Prostate gland (tissue), 2 donors: ENCODE data around the gene CCDC30. TPM values are rescaled to one million over a fixed set of nuclear protein-coding genes. Genes with fewer than 3 reads are reported as not detected.
"Not testable (repeated sequence)": the region's sequence is repeated elsewhere in the genome, so short reads cannot be mapped to it uniquely, and the experiment has no call there.

Source experiments
- DNase-seq: peaks from one replicate; pipeline ENCODE4 v3.0.0-alpha.2; 2019; ENCODE audit warnings: low spot score
- H3K27ac ChIP-seq, 2 donors: fragments of 200-600 bp; sonication (generic); 2 replicates each; pipeline ENCODE4 v1.5.1; 2017 to 2019
- H3K27me3 ChIP-seq: fragments of 200-600 bp; sonication (generic); replicated peaks from 2 replicates; pipeline ENCODE4 v1.5.1; 2019; ENCODE audit not compliant: insufficient read depth
- H3K36me3 ChIP-seq, 2 donors: fragments of 200-600 bp; sonication (generic); 1 replicate in 1 of 2; 2 replicates in 1 of 2; pipeline versions ENCODE4 v1.5.1 to v1.8.1; 2017 to 2019
- H3K4me1 ChIP-seq: fragments of 200-600 bp; sonication (generic); replicated peaks from 2 replicates; pipeline ENCODE4 v1.5.1; 2019
- H3K4me3 ChIP-seq, 2 donors: fragments of 200-600 bp; sonication (generic); 2 replicates each; pipeline ENCODE4 v1.5.1; 2017 to 2019
- H3K9me3 ChIP-seq: fragments of 200-600 bp; sonication (generic); 2 replicates; pipeline ENCODE4 v1.5.1; 2017
- CTCF ChIP-seq, 4 experiments: fragments of 200-600 bp in 2 of 4; fragments of 450-650 bp in 2 of 4; sonication (generic) in 2 of 4; IDR thresholded peaks; 1 replicate in 3 of 4; 2 replicates in 1 of 4; pipeline ENCODE4 v1.5.1; 2016 to 2019; ENCODE audit warnings: antibody characterized with exemption in 4 of 4, mild to moderate bottlenecking in 2 of 4, moderate library complexity in 2 of 4
- POLR2A ChIP-seq: fragments of 450-650 bp; IDR thresholded peaks from one replicate; pipeline ENCODE4 v1.6.1; 2016; ENCODE audit warnings: antibody characterized with exemption, mild to moderate bottlenecking
- POLR2AphosphoS5 ChIP-seq: sonication (generic); formaldehyde crosslinking; IDR thresholded peaks from one replicate; pipeline ENCODE4 v1.6.1; 2017; ENCODE audit warnings: antibody characterized with exemption
- WGBS: methylation state at CpG from one replicate; pipeline ENCODE4 v1.1.5; 2018; 5-methylcytosine and 5-hydroxymethylcytosine counted together
- intact Hi-C: fragments of 100-400 bp; cut with DNase I; formaldehyde crosslinking; loops from one replicate; pipeline ENCODE4 v1.14.2; 2022
- total RNA-seq, 2 donors: library from RNA; depleted of rRNA; stranded (reverse); fragments of >200 nt; gene quantifications; one replicate each; pipeline ENCODE4 v1.1.0, GENCODE V29; 2016

Gene CCDC30
- total RNA-seq, 2 donors from 2014 or later, result 1.8 to 6.2 TPM

GRCh38 chr1:42613803-42614131 lies 150.7 kb downstream of the CCDC30 start:
- intact Hi-C loops, result no loop called here
- no peak for DNase-seq
- no peaks in the 10 kb centered on the region for H3K4me1 ChIP-seq
- 93% methylated on average over 4 of the region's 4 CpGs for WGBS
- no peak overlapping the region for H3K27ac ChIP-seq
- H3K9me3 ChIP-seq, result no peaks in the 10 kb centered on the region
- H3K27me3 ChIP-seq, result no peaks in the 10 kb centered on the region
- H3K4me3 ChIP-seq, result no peak overlapping the region
- H3K36me3 ChIP-seq, result no peaks in the 10 kb centered on the region
- TF ChIP-seq POLR2AphosphoS5 (no peak), POLR2A (no peak), CTCF (IDR thresholded peaks at IDR 0.05) (no peak)

- WGBS, result 40% methylated on average over 2 of the region's 2 CpGs
Measured at GRCh38 chr1:42618866-42619265, 155.8 kb downstream of the CCDC30 start.

GRCh38 chr1:42620307-42620706 lies 157.2 kb downstream of the CCDC30 start:
- Histone ChIP-seq H3K4me1 (no peaks in the 10 kb centered on the region), H3K27me3 (no peaks in the 10 kb centered on the region), H3K27ac (no peak overlapping the region), H3K9me3 (no peaks in the 10 kb centered on the region), H3K4me3 (no peak overlapping the region), H3K36me3 (no peaks in the 10 kb centered on the region)
- DNase-seq, result no peak
- intact Hi-C loops, result no loop called here
- TF ChIP-seq CTCF (IDR thresholded peaks at IDR 0.05) (no peak), POLR2AphosphoS5 (no peak), POLR2A (no peak)
- WGBS, result 37% methylated on average over 2 of the region's 2 CpGs

More at GRCh38 chr1:42618866-42619265, 155.8 kb downstream of the CCDC30 start:
- Histone ChIP-seq H3K36me3 (no peaks in the 10 kb centered on the region), H3K27me3 (no peaks in the 10 kb centered on the region), H3K4me1 (no peaks in the 10 kb centered on the region), H3K27ac (no peak overlapping the region), H3K4me3 (no peak overlapping the region), H3K9me3 (no peaks in the 10 kb centered on the region)
- no peak for DNase-seq
- TF ChIP-seq POLR2A (no peak), CTCF (IDR thresholded peaks at IDR 0.05) (no peak), POLR2AphosphoS5 (no peak)
- intact Hi-C loops, result no loop called here

- intact Hi-C loops, H3K27me3 ChIP-seq: not testable (repeated sequence)
- WGBS, result 96% methylated on average over 4 of the region's 4 CpGs
Measured at GRCh38 chr1:42621180-42621579, 158.1 kb downstream of the CCDC30 start.

GRCh38 chr1:42627205-42627604 lies 164.1 kb downstream of the CCDC30 start:
- H3K27ac ChIP-seq, H3K4me3 ChIP-seq, DNase-seq, H3K36me3 ChIP-seq, intact Hi-C loops, H3K4me1 ChIP-seq, H3K27me3 ChIP-seq, H3K9me3 ChIP-seq: not testable (repeated sequence)
- WGBS, result 84% methylated on average over 3 of the region's 3 CpGs

More at GRCh38 chr1:42621180-42621579, 158.1 kb downstream of the CCDC30 start:
- not testable (repeated sequence) for DNase-seq, H3K4me3 ChIP-seq, H3K36me3 ChIP-seq, H3K9me3 ChIP-seq, H3K4me1 ChIP-seq, H3K27ac ChIP-seq

GRCh38 chr1:42639116-42639515 lies 176.0 kb downstream of the CCDC30 start:
- no peaks in the 10 kb centered on the region for H3K27me3 ChIP-seq
- no peaks in the 10 kb centered on the region for H3K36me3 ChIP-seq
- H3K27ac ChIP-seq, result no peak overlapping the region
- no peak overlapping the region for H3K4me3 ChIP-seq
- intact Hi-C loops, result no loop called here
- TF ChIP-seq POLR2AphosphoS5 (no peak), POLR2A (no peak), CTCF (IDR thresholded peaks at IDR 0.05) (no peak)
- H3K9me3 ChIP-seq, result no peaks in the 10 kb centered on the region
- no peak for DNase-seq
- no peaks in the 10 kb centered on the region for H3K4me1 ChIP-seq
